C4-2B (cell line): ENCODE measurements around the gene PALS2.

ENCODE experiments used
- H3K27ac ChIP-seq: fragments of 450-650 bp; 2 replicates; pipeline ENCODE4 v1.5.1; 2017
- CTCF ChIP-seq: fragments of 450-650 bp; conservative IDR thresholded peaks from 2 replicates; pipeline ENCODE4 v1.5.1; 2017; ENCODE audit warnings: mild to moderate bottlenecking
- ZFX ChIP-seq: fragments of 450-650 bp; IDR thresholded peaks from 2 replicates; pipeline ENCODE4 v1.6.1; 2017

Gene PALS2

GRCh38 chr7:24587853-24588252 lies 14.6 kb downstream of the PALS2 start:
- H3K27ac ChIP-seq = no peak overlapping the region
- TF ChIP-seq ZFX = no peak
- peak; percentile 31 for TF ChIP-seq CTCF

GRCh38 chr7:24591152-24591551 lies 17.9 kb downstream of the PALS2 start:
- TF ChIP-seq CTCF (no peak), ZFX (no peak)

GRCh38 chr7:24595671-24596418 lies 22.6 kb downstream of the PALS2 start:
- TF ChIP-seq CTCF (no peak), ZFX (no peak)
- H3K27ac ChIP-seq = no peak overlapping the region

More at GRCh38 chr7:24591152-24591551, 17.9 kb downstream of the PALS2 start:
- no peak overlapping the region for H3K27ac ChIP-seq

GRCh38 chr7:24597014-24597413 lies 23.8 kb downstream of the PALS2 start:
- TF ChIP-seq CTCF (no peak), ZFX (no peak)
- no peak overlapping the region for H3K27ac ChIP-seq

- TF ChIP-seq ZFX = no peak
- TF ChIP-seq CTCF = no peak
Measured at GRCh38 chr7:24601600-24601999, 28.3 kb downstream of the PALS2 start.

GRCh38 chr7:24602860-24603456 lies 29.7 kb downstream of the PALS2 start:
- TF ChIP-seq ZFX = no peak
- no peak for TF ChIP-seq CTCF
- no peak overlapping the region for H3K27ac ChIP-seq

More at GRCh38 chr7:24601600-24601999, 28.3 kb downstream of the PALS2 start:
- no peak overlapping the region for H3K27ac ChIP-seq

GRCh38 chr7:24604630-24605029 lies 31.4 kb downstream of the PALS2 start:
- TF ChIP-seq CTCF = no peak
- TF ChIP-seq ZFX = no peak
- H3K27ac ChIP-seq = no peak overlapping the region
